AG04449 (cell line): ENCODE results near the gene HRH1.

Experiments
- CTCF ChIA-PET: fragments of 350-600 bp; formaldehyde crosslinking; extraction: SDS; loops from one replicate; lab custom pipeline; 2021; ENCODE audit warnings: antibody characterized with exemption; lab: Yijun Ruan, JAX
- POLR2A ChIA-PET: fragments of 400-600, 350-600 bp; formaldehyde crosslinking; extraction: SDS; loops from one replicate; lab custom pipeline; 2020; ENCODE audit warnings: antibody characterized with exemption, inconsistent platforms; lab: Yijun Ruan, JAX
- DNase-seq: peaks from one replicate; pipeline ENCODE4 v3.0.0-alpha.2; 2010; ENCODE audit warnings: low read depth, low spot score
- H3K4me3 ChIP-seq: 2 replicates; pipeline ENCODE4 v1.5.1; 2011; ENCODE audit warnings: low read depth, mild to moderate bottlenecking, control low read depth, low read length
- TF ChIP-seq, protein P1 (sequence below): IDR thresholded peaks from one replicate; pipeline ENCODE4 v1.5.1; 2011; ENCODE audit warnings: mild to moderate bottlenecking, moderate library complexity, low read length, control low read depth, inconsistent platforms; ENCODE audit not compliant: insufficient read depth; ENCODE audit errors: missing control alignments

HRH1 gene

GRCh38 chr3:11197484-11197883 lies 43.2 kb downstream of the HRH1 start:
- POLR2A ChIA-PET = no interaction called here
- no peak for DNase-seq
- no peak overlapping the region for H3K4me3 ChIP-seq
- TF ChIP-seq, protein P1, sequence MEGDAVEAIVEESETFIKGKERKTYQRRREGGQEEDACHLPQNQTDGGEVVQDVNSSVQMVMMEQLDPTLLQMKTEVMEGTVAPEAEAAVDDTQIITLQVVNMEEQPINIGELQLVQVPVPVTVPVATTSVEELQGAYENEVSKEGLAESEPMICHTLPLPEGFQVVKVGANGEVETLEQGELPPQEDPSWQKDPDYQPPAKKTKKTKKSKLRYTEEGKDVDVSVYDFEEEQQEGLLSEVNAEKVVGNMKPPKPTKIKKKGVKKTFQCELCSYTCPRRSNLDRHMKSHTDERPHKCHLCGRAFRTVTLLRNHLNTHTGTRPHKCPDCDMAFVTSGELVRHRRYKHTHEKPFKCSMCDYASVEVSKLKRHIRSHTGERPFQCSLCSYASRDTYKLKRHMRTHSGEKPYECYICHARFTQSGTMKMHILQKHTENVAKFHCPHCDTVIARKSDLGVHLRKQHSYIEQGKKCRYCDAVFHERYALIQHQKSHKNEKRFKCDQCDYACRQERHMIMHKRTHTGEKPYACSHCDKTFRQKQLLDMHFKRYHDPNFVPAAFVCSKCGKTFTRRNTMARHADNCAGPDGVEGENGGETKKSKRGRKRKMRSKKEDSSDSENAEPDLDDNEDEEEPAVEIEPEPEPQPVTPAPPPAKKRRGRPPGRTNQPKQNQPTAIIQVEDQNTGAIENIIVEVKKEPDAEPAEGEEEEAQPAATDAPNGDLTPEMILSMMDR = no peak
- CTCF ChIA-PET = interaction anchor here (0.9 to 9.5 kb wide), 5 partner anchors 8 to 137 kb away, joined by 3 to 65 read pairs (median 7); partner anchors contain the start of genes ATG7 and HRH1

DNA sequence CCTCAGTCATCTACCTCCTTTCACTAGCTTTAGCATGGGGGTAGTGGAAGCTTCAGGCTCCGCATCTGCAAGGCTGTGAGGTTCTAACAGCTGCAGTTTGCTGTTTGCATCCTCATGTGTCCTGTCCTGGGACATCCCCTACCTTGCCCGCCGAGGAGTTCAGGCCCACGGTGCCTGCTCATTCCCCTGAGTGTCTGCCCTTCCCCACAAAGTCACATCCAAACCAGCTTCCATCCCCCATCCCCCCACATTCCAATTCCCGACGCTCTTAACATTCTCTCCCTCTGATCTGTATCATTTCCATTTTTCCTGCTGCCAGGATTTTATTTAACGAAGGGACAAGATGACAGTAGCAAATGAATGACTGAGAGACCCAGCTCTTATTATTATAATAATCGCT lies 43.8 kb downstream of the HRH1 start:
- no peak for DNase-seq
- POLR2A ChIA-PET = no interaction called here
- CTCF ChIA-PET = interaction anchor here (0.9 to 9.5 kb wide), 6 partner anchors 9 to 137 kb away, joined by 3 to 65 read pairs (median 5); partner anchors contain the start of genes ATG7 and HRH1
- H3K4me3 ChIP-seq = no peak overlapping the region; the same call in 1 of the 2 replicates
- TF ChIP-seq, protein P1 = no peak

DNA sequence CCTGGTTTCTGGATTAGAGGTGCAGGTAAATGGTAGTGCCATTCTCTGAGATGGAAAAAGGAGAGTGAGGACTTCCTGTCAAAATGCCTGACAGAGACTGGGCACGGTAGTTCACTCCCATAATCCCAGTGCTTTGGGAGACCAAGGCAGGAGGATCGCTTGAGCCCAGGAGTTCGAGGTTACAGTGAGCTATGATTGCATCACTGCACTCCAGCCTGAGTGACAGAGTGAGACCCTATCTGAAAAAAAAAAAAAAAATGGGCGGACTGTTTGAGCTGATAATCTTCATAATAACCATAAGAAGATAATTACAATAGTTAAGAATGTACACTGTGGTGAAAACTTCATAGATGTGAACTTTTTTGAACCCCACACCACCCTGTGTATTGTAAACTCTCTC lies 44.2 kb downstream of the HRH1 start:
- ChIA-PET CTCF (interaction anchor here (1.3 to 9.5 kb wide), 4 partner anchors 17 to 138 kb away, joined by 3 to 65 read pairs (median 5); partner anchors contain the start of genes ATG7 and HRH1), POLR2A (no interaction called here)

DNA sequence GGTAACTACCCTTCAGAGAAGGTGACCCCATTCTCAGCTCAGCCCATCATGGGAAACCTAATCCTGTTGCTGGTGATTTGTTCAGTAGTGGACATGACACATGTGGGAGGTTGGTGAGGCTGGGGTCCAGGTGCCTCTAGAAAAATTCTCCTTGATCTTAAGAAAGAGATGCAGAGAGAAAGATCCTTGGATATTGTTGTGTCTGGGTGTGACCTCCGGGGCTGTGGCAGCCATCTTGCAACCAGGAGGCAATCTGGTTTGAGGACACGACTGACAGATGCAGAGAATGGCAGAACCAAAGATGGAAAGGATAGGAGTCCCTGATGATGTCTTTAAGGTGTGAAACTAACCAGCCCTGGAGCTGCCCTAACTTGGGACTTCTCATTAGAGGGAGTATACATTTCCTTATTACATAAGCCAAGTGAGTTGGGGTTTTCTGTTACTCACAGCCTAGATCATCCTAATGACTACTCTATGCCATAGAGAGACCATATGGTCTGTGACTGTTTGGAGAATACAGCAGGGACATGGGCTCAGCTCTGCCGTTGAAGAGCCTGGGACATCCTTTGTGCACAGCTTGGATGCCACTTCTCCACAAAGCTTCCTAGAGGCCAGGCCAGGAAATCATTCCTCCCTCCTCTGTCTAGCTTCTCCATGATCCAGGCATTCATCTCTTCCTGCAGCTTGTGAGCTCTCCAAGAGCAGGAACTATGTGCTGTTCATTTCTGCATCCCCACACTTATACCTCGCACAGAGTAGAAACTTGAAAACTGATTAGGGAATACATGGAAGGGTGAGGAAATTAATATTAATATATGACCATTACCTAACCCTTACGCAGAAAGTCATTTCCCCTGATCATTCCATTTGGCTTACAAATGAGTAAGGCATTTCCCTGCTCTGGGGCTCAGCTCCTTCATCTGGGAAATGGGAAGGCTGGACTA lies 45.9 kb downstream of the HRH1 start:
- DNase-seq = no peak
- TF ChIP-seq, protein P1 = no peak
- no peak overlapping the region for H3K4me3 ChIP-seq
- ChIA-PET POLR2A (interaction anchor here (1.1 to 1.4 kb wide), 3 partner anchors 12 to 72 kb away, joined by 3 to 7 read pairs (median 5); partner anchors contain the start of gene ATG7), CTCF (interaction anchor here (0.6 to 9.5 kb wide), 6 partner anchors 10 to 139 kb away, joined by 3 to 65 read pairs (median 6); partner anchors contain the start of gene HRH1)

More for the DNA sequence above, 44.2 kb downstream of the HRH1 start:
- DNase-seq = no peak
- TF ChIP-seq, protein P1 = no peak
- no peak overlapping the region for H3K4me3 ChIP-seq

DNA sequence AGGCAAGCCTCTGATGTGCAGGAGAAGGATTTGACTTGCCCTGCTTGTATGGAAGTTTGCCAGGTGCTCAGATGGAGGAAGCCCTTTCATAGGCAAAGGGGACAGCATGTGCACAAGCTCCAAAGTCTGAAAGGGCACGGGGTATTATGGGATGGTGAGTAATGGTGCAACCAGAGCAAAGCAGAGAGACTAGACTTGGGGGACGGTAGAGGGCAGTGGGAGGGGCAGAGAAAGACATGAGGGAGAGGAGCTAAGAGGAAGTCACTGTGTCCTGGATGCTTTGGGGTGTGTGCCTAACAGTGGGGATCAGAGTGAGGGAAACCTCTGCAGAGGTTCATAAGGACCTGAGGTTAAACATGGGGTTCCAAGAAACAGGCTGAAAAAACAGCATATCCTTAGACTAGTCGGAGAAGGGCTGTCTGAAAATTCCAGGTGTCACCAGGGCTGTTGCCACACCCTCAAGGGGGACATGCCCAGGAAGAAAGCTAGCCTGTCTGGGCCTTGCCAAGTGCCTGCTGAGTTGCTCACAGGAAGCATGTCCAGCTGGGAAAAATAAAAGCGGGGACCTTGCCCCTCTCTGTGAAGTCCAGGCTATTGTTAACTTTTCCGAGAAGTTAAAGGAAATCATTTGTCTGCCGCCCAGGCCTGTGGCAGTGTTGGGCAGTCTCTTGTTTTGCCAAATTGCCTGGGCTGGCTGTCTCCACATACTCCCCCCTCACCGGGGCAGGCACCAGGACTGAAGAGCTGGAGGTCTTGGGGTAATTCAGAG lies 47.1 kb downstream of the HRH1 start:
- POLR2A ChIA-PET = interaction anchor here (1.4 kb wide), 1 partner anchor 71 kb away, joined by 3 read pairs; the partner anchor contains the start of gene ATG7
- CTCF ChIA-PET = interaction anchor here (1.2 to 9.5 kb wide), 7 partner anchors 9 to 141 kb away, joined by 3 to 65 read pairs (median 4); partner anchors contain the start of gene HRH1
- TF ChIP-seq, protein P1 = no peak
- no peak for DNase-seq
- H3K4me3 ChIP-seq = no peak overlapping the region
